Epithelial cell of esophagus (primary cell): ENCODE data around the gene XDH.
A peak's percentile ranks its signal among the peaks of the same experiment; 100 is the strongest.

Experiments
- DNase-seq: peaks from one replicate; pipeline ENCODE4 v3.0.0; 2010; ENCODE audit warnings: low read depth
- H3K4me3 ChIP-seq: 2 replicates; pipeline ENCODE4 v1.5.1; 2011; ENCODE audit warnings: mild to moderate bottlenecking, low read length, control low read depth
- TF ChIP-seq, protein P1 (sequence below): IDR thresholded peaks from 2 replicates; pipeline ENCODE4 v1.5.1; 2011; ENCODE audit warnings: low read depth, mild to moderate bottlenecking, low read length, control low read depth, inconsistent platforms; ENCODE audit not compliant: insufficient read depth; ENCODE audit errors: missing control alignments

Gene XDH

DNA sequence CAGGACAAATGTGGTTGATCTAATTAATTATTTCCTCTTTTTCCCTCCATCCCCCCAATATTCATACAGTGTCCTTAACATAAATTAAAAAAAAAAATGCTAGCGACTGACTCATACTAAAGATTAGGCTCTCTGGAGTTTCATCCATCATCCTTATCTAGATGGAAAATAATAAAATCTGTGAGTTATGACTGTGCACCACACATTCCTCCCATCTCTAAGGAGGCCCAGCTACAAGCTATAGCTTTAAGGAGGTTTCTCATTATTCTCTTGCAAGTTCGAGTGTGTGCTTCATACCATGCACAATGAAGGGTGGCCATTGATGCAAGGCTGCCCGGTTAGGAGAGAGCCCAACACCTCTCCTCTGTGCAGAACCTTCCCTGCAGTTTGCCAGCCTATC lies 77.3 kb downstream of the XDH start:
- no peak for DNase-seq
- no peak overlapping the region for H3K4me3 ChIP-seq
- TF ChIP-seq, protein P1, sequence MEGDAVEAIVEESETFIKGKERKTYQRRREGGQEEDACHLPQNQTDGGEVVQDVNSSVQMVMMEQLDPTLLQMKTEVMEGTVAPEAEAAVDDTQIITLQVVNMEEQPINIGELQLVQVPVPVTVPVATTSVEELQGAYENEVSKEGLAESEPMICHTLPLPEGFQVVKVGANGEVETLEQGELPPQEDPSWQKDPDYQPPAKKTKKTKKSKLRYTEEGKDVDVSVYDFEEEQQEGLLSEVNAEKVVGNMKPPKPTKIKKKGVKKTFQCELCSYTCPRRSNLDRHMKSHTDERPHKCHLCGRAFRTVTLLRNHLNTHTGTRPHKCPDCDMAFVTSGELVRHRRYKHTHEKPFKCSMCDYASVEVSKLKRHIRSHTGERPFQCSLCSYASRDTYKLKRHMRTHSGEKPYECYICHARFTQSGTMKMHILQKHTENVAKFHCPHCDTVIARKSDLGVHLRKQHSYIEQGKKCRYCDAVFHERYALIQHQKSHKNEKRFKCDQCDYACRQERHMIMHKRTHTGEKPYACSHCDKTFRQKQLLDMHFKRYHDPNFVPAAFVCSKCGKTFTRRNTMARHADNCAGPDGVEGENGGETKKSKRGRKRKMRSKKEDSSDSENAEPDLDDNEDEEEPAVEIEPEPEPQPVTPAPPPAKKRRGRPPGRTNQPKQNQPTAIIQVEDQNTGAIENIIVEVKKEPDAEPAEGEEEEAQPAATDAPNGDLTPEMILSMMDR, result no peak

DNA sequence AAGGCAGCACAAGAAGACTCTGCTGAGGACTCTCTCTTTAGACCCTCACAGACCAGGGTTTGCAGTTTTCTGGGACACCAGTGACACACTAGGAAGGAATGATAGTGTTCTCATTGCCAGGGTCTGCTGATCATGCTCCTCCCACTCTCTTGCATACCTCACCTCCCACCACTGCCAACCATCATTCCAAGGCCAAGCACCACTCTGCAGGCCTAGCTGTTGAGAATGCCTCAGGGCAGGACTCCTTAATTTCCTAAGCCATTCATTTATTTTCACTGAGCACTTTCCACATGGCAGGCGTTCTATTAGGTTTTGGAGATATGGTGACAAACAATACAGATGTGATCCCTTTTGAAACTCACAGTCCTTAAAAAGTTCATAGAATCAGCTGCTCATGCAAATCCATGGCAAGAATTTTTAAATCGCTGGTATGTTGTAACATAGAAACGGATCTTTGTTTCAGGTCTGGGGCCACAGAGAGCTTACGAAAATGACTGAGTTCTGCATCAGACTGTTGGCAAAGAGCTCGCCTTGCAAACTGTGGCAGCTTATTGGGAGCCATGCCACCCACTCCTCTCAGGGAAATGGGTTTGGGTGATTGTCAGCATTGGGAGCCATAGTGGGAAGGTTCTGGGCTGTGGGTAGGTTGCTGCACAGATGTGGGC lies 78.5 kb downstream of the XDH start:
- DNase-seq, result peak; percentile 18
- TF ChIP-seq, protein P1, result no peak
- H3K4me3 ChIP-seq, result no peak overlapping the region

DNA sequence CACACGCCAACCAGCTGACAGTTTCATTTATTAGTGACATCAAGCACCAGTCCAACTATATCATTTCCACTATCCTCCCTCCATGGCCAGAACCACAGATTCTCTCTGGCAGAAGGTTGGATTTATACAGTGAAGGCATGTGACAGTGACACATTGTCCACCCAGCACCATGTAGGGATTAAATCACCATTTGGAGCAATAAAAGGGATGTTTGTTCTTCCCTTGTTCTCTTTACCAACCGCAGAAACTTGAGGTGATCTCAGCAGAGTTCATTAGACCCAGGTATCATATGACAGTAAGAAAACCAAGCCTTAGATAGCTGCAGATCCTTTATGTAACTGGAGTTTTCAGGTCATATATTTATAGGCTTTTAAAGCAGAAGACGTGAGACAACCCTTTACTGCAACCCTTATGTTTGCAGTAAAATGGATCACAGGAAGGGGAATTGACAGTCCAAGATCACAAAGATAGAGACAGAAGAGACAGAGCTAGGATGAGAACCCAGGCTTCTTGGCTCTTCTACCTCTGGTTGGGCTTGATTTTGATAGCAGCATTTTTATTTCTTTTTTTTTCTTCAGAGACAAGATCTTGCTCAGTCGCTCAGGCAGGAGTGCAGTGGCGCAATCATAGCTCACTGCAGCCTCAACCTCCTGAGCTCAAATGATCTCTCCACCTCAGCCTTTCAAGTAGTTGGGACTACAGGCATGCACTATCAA lies 80.1 kb downstream of the XDH start:
- H3K4me3 ChIP-seq, result no peak overlapping the region
- DNase-seq, result peak; percentile 28
- TF ChIP-seq, protein P1, result no peak

DNA sequence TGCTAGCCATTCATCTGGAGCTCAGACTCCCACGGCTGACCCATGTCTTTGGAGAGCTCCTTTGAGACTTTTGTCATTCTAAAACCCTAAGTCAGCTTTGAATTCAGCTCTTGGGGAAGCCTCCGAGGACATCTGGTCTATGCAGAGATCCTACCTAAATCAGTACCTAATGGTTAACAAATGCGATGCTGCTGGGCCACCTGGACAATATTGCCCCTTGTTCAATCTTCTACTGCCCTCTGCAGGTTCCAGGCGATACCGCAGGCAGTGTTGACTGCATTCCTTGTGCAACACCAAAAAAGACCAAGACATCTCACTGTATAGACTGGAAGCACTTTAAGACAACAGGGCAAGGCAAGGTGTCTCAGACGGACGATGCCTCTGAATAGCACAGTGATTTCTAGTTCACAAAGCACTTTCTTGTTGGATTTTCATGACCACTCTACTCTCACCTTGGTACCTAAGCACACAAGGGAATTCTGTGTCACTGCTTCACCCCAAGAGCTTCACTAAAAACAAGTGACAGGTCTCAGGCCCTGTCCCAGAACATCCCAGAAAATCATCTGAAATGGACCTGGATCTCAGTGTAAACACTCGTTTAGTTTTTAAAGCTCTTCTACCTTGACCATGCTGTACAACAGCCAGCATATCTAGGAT lies 80.9 kb downstream of the XDH start:
- H3K4me3 ChIP-seq, result no peak overlapping the region
- peak; percentile 88 for DNase-seq
- TF ChIP-seq, protein P1, result peak; percentile 99

DNA sequence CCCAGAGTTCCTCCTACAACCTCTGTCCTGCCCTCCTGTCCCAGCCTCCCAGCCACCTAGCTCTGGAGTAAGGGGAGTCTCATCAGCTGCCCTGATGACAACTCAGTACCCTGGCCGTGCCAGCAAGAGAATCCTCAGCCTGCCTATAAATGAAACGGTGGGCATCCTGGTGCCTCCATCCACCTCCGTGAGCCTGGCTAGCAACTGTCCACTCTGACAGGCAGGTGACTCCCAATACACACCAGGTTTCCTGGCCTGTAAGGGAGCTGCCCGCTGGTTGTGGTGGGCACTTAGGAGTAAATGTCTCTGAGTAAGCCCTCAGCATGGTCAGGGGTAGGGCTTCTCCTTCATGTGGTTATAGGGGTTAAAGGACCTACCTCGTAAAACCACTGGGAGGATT lies 81.5 kb downstream of the XDH start:
- no peak overlapping the region for H3K4me3 ChIP-seq
- no peak for DNase-seq
- TF ChIP-seq, protein P1, result no peak

DNA sequence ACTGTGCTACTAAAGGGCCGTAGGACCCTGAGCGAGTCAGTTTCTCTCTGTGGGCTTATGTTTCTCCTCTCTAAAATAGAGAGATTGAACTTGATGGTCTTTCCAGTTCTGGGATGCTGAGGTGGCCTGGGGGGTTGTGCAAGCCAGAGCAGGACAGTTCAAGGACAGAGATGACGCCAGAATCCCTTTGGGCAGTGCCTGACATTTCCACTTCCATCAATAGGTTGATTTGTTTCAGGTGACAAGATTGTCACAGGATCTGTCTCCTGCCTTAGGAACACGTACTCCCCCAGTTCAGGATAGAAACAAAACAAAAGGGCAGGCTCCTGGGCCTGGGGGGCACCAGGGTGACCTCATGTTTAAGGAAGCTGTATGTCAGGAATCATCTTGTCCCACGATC lies 82.0 kb downstream of the XDH start:
- TF ChIP-seq, protein P1, result no peak
- no peak overlapping the region for H3K4me3 ChIP-seq
- no peak for DNase-seq

DNA sequence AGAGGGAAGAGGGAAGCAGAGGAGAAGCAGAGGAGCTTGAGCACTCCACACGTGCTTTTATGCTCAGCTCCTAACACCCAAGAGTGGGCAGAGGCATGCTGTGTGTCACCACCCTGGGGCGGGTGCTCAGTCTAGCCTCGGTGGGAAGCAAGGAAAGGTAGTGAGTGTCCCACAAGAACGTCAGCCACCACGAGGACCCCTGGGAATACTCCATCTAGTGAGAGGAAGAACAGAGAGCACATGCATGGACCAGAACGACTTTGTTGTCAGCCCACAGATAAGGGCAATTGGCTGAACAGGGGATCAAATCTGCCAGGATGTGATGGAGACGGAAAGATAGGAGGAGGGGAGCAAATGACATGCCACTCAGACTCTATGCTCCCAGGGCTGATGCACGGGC lies 83.4 kb downstream of the XDH start:
- no peak overlapping the region for H3K4me3 ChIP-seq
- DNase-seq, result no peak
- TF ChIP-seq, protein P1, result no peak
